SK-N-SH treated with all-trans-retinoic acid at 6 μM for 48 hours (cell line): Measurements from ENCODE around the gene ZDHHC3.
A peak's percentile ranks its signal among the peaks of the same experiment; 100 is the strongest.

Experiments
- ATAC-seq: fragments of 200-7000 bp; cut with Tn5 transposase; 3 replicates; pipeline ENCODE4 v1.9.1; 2020; ENCODE audit warnings: mild to moderate bottlenecking, moderate library complexity
- ARNTL ChIP-seq: fragments of 450-650 bp; formaldehyde crosslinking; IDR thresholded peaks from 2 replicates; pipeline ENCODE4 v1.5.0; 2020; ENCODE audit warnings: low read depth, mild to moderate bottlenecking, moderate library complexity, borderline replicate concordance
- BACH2 ChIP-seq: fragments of 250-450 bp; sonication (Bioruptor Pico); IDR thresholded peaks from 2 replicates; pipeline ENCODE4 v1.9.0; 2021; ENCODE audit warnings: mild to moderate bottlenecking, borderline replicate concordance
- CREB5 ChIP-seq: fragments of 250-450 bp; sonication (Bioruptor Pico); IDR thresholded peaks from 2 replicates; pipeline ENCODE4 v1.5.1; 2020; ENCODE audit warnings: low read depth, mild to moderate bottlenecking, moderate library complexity
- ESRRG ChIP-seq: fragments of 250-450 bp; sonication (Bioruptor Pico); IDR thresholded peaks from 2 replicates; pipeline ENCODE4 v1.6.1; 2021; ENCODE audit warnings: mild to moderate bottlenecking
- GLIS3 ChIP-seq: fragments of 250-450 bp; sonication (Bioruptor Pico); IDR thresholded peaks from 2 replicates; pipeline ENCODE4 v1.5.0; 2020; ENCODE audit warnings: mild to moderate bottlenecking, moderate library complexity
- ISL1 ChIP-seq: fragments of 250-450 bp; sonication (Bioruptor Pico); IDR thresholded peaks from 2 replicates; pipeline ENCODE4 v2.1.2; 2022; ENCODE audit warnings: mild to moderate bottlenecking, moderate library complexity
- OSR1 ChIP-seq: fragments of 250-450 bp; sonication (Bioruptor Pico); IDR thresholded peaks from 2 replicates; pipeline ENCODE4 v1.8.0; 2022; ENCODE audit warnings: moderate library complexity, mild to moderate bottlenecking, inconsistent platforms
- PPARA ChIP-seq: fragments of 250-450 bp; sonication (Bioruptor Pico); IDR thresholded peaks from 2 replicates; pipeline ENCODE4 v1.5.0; 2020; ENCODE audit warnings: mild to moderate bottlenecking, borderline replicate concordance
- RARB ChIP-seq: fragments of 250-450 bp; sonication (Bioruptor Pico); IDR thresholded peaks from 2 replicates; pipeline ENCODE4 v1.8.0; 2021; ENCODE audit warnings: mild to moderate bottlenecking, moderate library complexity
- SNAI2 ChIP-seq: fragments of 250-450 bp; sonication (Bioruptor Pico); IDR thresholded peaks from 2 replicates; pipeline ENCODE4 v1.5.0; 2020; ENCODE audit warnings: mild to moderate bottlenecking, moderate library complexity
- TCF4 ChIP-seq: fragments of 250-450 bp; sonication (Bioruptor Pico); IDR thresholded peaks from 2 replicates; pipeline ENCODE4 v1.8.0; 2021; ENCODE audit warnings: mild to moderate bottlenecking, moderate library complexity, borderline replicate concordance
- TOX ChIP-seq: fragments of 250-450 bp; sonication (Bioruptor Pico); IDR thresholded peaks from 2 replicates; pipeline ENCODE4 v1.8.0; 2021; ENCODE audit warnings: mild to moderate bottlenecking, moderate library complexity, borderline replicate concordance
- TSHZ2 ChIP-seq: fragments of 250-450 bp; sonication (Bioruptor Pico); IDR thresholded peaks from 2 replicates; pipeline ENCODE4 v1.5.0; 2020; ENCODE audit warnings: mild to moderate bottlenecking, moderate library complexity
- ZC3H10 ChIP-seq: fragments of 250-450 bp; sonication (Bioruptor Pico); IDR thresholded peaks from 2 replicates; pipeline ENCODE4 v1.5.1; 2021; ENCODE audit warnings: mild to moderate bottlenecking, moderate library complexity
- ZFP3 ChIP-seq: fragments of 250-450 bp; sonication (Bioruptor Pico); IDR thresholded peaks from 2 replicates; pipeline ENCODE4 v1.5.0; 2020; ENCODE audit warnings: mild to moderate bottlenecking, moderate library complexity
- ZFP30 ChIP-seq: fragments of 450-650 bp; formaldehyde crosslinking; IDR thresholded peaks from 2 replicates; pipeline ENCODE4 v1.5.0; 2022; ENCODE audit warnings: mild to moderate bottlenecking, moderate library complexity
- ZNF565 ChIP-seq: fragments of 450-650 bp; formaldehyde crosslinking; conservative IDR thresholded peaks from 2 replicates; pipeline ENCODE4 v1.5.0; 2020; ENCODE audit warnings: low read depth, mild to moderate bottlenecking, moderate library complexity
- ZNF8 ChIP-seq: fragments of 450-650 bp; formaldehyde crosslinking; IDR thresholded peaks from 2 replicates; pipeline ENCODE4 v1.5.0; 2020; ENCODE audit warnings: mild to moderate bottlenecking, moderate library complexity
- TF ChIP-seq, protein P1 (sequence below): fragments of 250-450 bp; sonication (Bioruptor Pico); IDR thresholded peaks from 2 replicates; pipeline ENCODE4 v1.8.0; 2020; ENCODE audit warnings: mild to moderate bottlenecking, moderate library complexity, borderline replicate concordance
- TF ChIP-seq, protein P2 (sequence below): fragments of 250-450 bp; sonication (Bioruptor Pico); IDR thresholded peaks from 2 replicates; pipeline ENCODE4 v1.8.0; 2021; ENCODE audit warnings: low read depth, mild to moderate bottlenecking, moderate library complexity, borderline replicate concordance
- TF ChIP-seq, protein P3 (sequence below): fragments of 250-450 bp; sonication (Bioruptor Pico); IDR thresholded peaks from 2 replicates; pipeline ENCODE4 v1.5.1; 2021; ENCODE audit warnings: mild to moderate bottlenecking, moderate library complexity

The ZDHHC3 gene

GRCh38 chr3:44915702-44916438 lies 60.1 kb downstream of the ZDHHC3 start:
- TF ChIP-seq CREB5 (CRISPR knock-in tag) = no peak
- TF ChIP-seq PPARA (CRISPR knock-in tag) = no peak
- TF ChIP-seq BACH2 (CRISPR knock-in tag) = no peak
- TF ChIP-seq TCF4 (CRISPR knock-in tag) = no peak
- TF ChIP-seq ISL1 = no peak
- TF ChIP-seq TSHZ2 (CRISPR knock-in tag) = no peak
- TF ChIP-seq ZFP3 (CRISPR knock-in tag) = no peak
- TF ChIP-seq, protein P1, sequence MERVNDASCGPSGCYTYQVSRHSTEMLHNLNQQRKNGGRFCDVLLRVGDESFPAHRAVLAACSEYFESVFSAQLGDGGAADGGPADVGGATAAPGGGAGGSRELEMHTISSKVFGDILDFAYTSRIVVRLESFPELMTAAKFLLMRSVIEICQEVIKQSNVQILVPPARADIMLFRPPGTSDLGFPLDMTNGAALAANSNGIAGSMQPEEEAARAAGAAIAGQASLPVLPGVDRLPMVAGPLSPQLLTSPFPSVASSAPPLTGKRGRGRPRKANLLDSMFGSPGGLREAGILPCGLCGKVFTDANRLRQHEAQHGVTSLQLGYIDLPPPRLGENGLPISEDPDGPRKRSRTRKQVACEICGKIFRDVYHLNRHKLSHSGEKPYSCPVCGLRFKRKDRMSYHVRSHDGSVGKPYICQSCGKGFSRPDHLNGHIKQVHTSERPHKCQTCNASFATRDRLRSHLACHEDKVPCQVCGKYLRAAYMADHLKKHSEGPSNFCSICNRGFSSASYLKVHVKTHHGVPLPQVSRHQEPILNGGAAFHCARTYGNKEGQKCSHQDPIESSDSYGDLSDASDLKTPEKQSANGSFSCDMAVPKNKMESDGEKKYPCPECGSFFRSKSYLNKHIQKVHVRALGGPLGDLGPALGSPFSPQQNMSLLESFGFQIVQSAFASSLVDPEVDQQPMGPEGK (CRISPR knock-in tag) = no peak
- TF ChIP-seq, protein P2, sequence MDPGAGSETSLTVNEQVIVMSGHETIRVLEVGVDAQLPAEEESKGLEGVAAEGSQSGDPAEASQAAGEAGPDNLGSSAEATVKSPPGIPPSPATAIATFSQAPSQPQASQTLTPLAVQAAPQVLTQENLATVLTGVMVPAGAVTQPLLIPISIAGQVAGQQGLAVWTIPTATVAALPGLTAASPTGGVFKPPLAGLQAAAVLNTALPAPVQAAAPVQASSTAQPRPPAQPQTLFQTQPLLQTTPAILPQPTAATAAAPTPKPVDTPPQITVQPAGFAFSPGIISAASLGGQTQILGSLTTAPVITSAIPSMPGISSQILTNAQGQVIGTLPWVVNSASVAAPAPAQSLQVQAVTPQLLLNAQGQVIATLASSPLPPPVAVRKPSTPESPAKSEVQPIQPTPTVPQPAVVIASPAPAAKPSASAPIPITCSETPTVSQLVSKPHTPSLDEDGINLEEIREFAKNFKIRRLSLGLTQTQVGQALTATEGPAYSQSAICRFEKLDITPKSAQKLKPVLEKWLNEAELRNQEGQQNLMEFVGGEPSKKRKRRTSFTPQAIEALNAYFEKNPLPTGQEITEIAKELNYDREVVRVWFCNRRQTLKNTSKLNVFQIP (CRISPR knock-in tag) = no peak
- TF ChIP-seq ZC3H10 = no peak
- peak; percentile 28 for ATAC-seq

DNA sequence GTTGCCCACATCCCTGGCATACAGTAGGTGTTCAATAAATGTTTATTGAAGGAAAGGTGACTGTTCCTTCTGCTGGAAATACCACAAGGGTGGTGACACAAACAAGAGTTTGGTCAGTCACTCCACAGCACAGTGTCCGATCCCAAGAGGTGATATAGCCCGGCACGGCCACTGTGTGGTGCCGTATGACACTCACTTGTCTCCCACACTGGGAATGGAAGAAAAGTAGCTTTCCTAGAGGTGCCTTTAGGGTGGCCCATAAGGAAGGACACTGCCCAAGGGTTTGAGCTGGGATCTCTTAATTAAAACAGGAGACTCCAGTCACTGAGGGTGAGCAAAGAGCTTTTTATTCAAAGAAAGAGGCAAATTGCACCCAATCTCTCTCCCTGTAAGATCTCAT lies 61.0 kb downstream of the ZDHHC3 start:
- peak; percentile 81 for ATAC-seq
- TF ChIP-seq ZNF8 (CRISPR knock-in tag) = no peak
- TF ChIP-seq RARB = no peak
- TF ChIP-seq ZFP30 (CRISPR knock-in tag) = no peak
- TF ChIP-seq ZC3H10 = no peak
- TF ChIP-seq ZNF565 (CRISPR knock-in tag) = no peak
- no peak for TF ChIP-seq ISL1
- no peak for TF ChIP-seq TOX (CRISPR knock-in tag)
- TF ChIP-seq, protein P3, sequence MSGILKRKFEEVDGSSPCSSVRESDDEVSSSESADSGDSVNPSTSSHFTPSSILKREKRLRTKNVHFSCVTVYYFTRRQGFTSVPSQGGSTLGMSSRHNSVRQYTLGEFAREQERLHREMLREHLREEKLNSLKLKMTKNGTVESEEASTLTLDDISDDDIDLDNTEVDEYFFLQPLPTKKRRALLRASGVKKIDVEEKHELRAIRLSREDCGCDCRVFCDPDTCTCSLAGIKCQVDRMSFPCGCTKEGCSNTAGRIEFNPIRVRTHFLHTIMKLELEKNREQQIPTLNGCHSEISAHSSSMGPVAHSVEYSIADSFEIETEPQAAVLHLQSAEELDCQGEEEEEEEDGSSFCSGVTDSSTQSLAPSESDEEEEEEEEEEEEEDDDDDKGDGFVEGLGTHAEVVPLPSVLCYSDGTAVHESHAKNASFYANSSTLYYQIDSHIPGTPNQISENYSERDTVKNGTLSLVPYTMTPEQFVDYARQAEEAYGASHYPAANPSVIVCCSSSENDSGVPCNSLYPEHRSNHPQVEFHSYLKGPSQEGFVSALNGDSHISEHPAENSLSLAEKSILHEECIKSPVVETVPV (CRISPR knock-in tag) = no peak

DNA sequence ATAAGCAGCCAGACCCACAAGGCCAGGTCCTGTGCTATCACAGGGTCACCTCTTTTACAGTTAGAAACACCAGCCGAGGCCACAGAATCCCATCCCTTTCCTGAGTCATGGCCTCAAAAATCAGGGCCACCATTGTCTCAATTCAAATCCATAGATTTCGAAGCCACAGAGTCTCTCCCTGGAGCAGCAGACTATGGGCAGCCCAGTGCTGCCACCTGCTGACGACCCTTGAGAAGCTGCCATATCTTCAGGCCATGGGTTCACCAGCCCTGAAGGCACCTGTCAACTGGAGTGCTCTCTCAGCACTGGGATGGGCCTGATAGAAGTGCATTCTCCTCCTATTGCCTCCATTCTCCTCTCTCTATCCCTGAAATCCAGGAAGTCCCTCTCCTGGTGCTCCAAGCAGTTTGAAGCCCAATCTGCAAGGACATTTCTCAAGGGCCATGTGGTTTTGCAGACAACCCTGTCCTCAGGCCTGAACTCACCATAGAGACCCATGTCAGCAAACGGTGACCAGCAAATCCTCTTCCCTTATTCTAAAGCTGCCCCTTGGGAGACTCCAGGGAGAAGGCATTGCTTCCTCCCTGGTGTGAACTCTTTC lies 62.0 kb downstream of the ZDHHC3 start:
- ATAC-seq = peak; percentile 89
- TF ChIP-seq SNAI2 (CRISPR knock-in tag) = no peak
- no peak for TF ChIP-seq TCF4 (CRISPR knock-in tag)
- TF ChIP-seq TSHZ2 (CRISPR knock-in tag) = no peak
- no peak for TF ChIP-seq ESRRG
- no peak for TF ChIP-seq ZC3H10
- no peak for TF ChIP-seq OSR1
- no peak for TF ChIP-seq GLIS3
- TF ChIP-seq, protein P1 (CRISPR knock-in tag) = no peak
- TF ChIP-seq ARNTL (CRISPR knock-in tag) = no peak
- TF ChIP-seq ZNF565 (CRISPR knock-in tag) = no peak
- no peak for TF ChIP-seq CREB5 (CRISPR knock-in tag)
- TF ChIP-seq ISL1 = no peak
